Mesodermal cell (in vitro differentiated cells): ENCODE data around the gene CASP10.
"Not testable (repeated sequence)": the region's sequence is repeated elsewhere in the genome, so short reads cannot be mapped to it uniquely, and the experiment has no call there.

Experiments used
- H3K27ac ChIP-seq: 2 replicates; pipeline ENCODE4 v1.7.0; 2013; ENCODE audit warnings: mild to moderate bottlenecking, low read depth, low read length, moderate library complexity; ENCODE audit not compliant: severe bottlenecking
- H3K36me3 ChIP-seq: 2 replicates; pipeline ENCODE4 v1.7.1; 2013; ENCODE audit warnings: mild to moderate bottlenecking, low read length, moderate library complexity; ENCODE audit not compliant: control insufficient read depth, insufficient read depth
- H3K4me1 ChIP-seq: one replicate; pipeline ENCODE4 v1.7.1; 2013; ENCODE audit warnings: mild to moderate bottlenecking, low read length; ENCODE audit not compliant: insufficient read depth, control insufficient read depth, poor library complexity, severe bottlenecking
- H3K4me3 ChIP-seq: 2 replicates; pipeline ENCODE4 v1.7.0; 2013; ENCODE audit warnings: low read length, control low read depth, mild to moderate bottlenecking; ENCODE audit not compliant: insufficient read depth, poor library complexity, severe bottlenecking; ENCODE audit errors: extremely low read depth
- H3K9me3 ChIP-seq: 2 replicates; pipeline ENCODE4 v1.7.1; 2013; ENCODE audit warnings: mild to moderate bottlenecking, low read length, moderate library complexity; ENCODE audit not compliant: control insufficient read depth
- WGBS, 2 experiments: methylation state at CpG; one replicate each; pipeline ENCODE4 v1.1.5; 2013; ENCODE audit warnings: missing lambda C conversion rate in 2 of 2; ENCODE audit not compliant: insufficient coverage in 2 of 2; 5-methylcytosine and 5-hydroxymethylcytosine counted together

Gene CASP10

GRCh38 chr2:201233812-201234662 lies 51.1 kb downstream of the CASP10 start:
- H3K4me3 ChIP-seq = no peak overlapping the region
- 94 to 95% methylated on average over 16 to 17 of the region's 21 CpGs for WGBS, 2 experiments
- no peak overlapping the region for H3K27ac ChIP-seq
- no peaks in the 10 kb centered on the region for H3K9me3 ChIP-seq
- no peaks in the 10 kb centered on the region for H3K36me3 ChIP-seq
- no peaks in the 10 kb centered on the region for H3K4me1 ChIP-seq

DNA sequence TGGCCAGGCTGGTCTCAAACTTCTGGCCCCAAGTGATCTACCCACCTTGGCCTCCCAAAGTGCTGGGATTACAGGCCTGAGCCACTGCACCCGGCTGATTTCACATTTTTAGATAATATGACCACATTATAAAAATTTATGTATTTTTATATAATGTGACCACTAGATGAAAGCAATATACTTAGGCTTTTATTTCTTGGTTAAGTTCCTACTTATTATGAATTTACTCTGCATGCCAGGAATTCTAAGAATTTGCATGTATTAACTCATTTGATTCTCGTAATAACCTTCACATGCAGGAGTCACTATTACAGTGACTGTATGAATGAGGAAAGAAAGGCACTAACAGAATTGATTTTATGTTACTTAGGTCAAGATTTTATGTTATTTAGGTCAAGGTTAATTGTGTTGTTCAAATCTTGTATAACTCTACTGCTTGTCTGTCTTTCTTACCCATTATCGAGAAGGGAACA lies 51.8 kb downstream of the CASP10 start:
- H3K27ac ChIP-seq = no peak overlapping the region
- H3K9me3 ChIP-seq = no peaks in the 10 kb centered on the region
- H3K4me3 ChIP-seq = no peak overlapping the region
- no peaks in the 10 kb centered on the region for H3K4me1 ChIP-seq
- no peaks in the 10 kb centered on the region for H3K36me3 ChIP-seq
- 100% methylated on average over 1 of the region's 3 CpGs; no CpG with 5 or more reads in 1 of the 2 experiments for WGBS, 2 experiments

DNA sequence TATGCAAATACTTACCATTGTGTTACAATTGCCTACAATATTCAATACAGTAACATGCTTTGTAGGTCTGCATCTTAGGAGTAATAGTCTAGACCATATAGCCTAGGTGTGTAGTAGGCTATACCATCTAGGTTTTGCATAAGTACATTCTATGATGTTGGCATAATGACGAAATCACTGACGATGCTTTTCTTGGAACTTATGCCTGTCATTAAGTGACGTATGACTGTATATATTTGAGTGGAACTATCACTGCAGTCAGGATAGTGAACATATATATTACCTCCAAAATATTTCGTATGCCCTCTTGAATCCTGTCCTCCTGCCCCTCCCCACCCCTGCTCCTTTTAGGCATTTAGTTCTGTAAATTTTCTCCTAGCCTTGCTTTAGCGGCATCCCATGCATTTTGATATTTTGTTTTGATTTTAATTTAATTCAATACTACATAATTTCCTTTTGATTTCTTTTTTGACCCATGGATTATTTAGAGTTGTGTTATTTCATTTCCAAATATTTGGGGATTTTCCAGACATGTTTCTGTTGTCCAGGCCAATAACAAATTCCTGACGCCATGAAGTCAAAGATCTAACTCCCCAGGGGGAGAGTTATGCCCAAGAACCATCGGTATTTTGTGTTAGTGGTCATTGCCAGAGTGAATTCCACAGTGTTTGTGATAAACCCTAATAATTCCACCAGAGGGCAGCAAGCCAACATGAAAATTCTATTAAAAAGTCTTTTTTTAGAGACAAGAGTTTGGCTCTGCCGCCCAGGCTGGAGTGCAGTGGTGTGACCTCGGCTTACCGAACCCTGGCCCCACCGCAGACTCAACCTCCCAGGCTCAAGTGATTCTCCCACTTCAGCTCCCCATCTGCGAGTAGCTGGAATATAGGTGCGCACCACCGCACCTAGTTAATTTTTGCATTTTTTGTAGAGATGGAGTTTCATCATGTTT lies 53.2 kb downstream of the CASP10 start:
- Histone ChIP-seq H3K36me3 (no peaks in the 10 kb centered on the region), H3K27ac (no peak overlapping the region), H3K4me1 (no peaks in the 10 kb centered on the region), H3K4me3 (no peak overlapping the region), H3K9me3 (no peaks in the 10 kb centered on the region)
- 32 to 78% methylated on average over 5 to 7 of the region's 14 CpGs for WGBS, 2 experiments

- Histone ChIP-seq H3K27ac (no peak overlapping the region), H3K36me3 (no peaks in the 10 kb centered on the region), H3K9me3 (no peaks in the 10 kb centered on the region), H3K4me1 (no peaks in the 10 kb centered on the region), H3K4me3 (no peak overlapping the region)
- WGBS, 2 experiments = 90 to 96% methylated on average over 3 to 5 of the region's 7 CpGs
Measured at GRCh38 chr2:201237486-201238123, 54.7 kb downstream of the CASP10 start.

GRCh38 chr2:201239167-201239935 lies 56.4 kb downstream of the CASP10 start:
- not testable (repeated sequence) for H3K4me1 ChIP-seq, H3K36me3 ChIP-seq, H3K27ac ChIP-seq, H3K4me3 ChIP-seq, H3K9me3 ChIP-seq
- WGBS, 2 experiments = 92 to 97% methylated on average over 5 to 11 of the region's 21 CpGs

- no peak overlapping the region for H3K27ac ChIP-seq
- H3K9me3 ChIP-seq = no peaks in the 10 kb centered on the region
- no peak overlapping the region for H3K4me3 ChIP-seq
- no peaks in the 10 kb centered on the region for H3K36me3 ChIP-seq
- no peaks in the 10 kb centered on the region for H3K4me1 ChIP-seq
Measured at GRCh38 chr2:201242571-201243277, 59.8 kb downstream of the CASP10 start.

DNA sequence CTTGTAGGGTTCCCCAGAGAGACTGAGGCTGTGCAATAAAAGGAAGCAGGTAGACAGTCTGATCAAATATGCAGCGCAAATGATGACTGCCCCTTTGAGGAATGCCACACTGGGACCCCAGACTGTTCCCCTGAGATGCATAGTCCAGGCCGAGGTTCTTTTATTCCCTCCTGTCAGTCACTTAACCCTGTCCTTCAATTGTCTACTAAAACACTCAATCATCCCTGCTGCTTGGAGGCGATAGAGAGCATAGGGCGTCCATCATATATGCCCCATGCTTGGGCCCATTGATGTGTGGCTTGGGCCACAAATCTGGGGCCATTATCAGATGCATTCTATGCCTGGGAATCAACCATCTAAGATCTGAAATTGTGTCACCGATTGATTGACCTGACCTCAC lies 61.9 kb downstream of the CASP10 start:
- WGBS, 2 experiments = 91 to 93% methylated on average over 4 to 5 of the region's 5 CpGs
- Histone ChIP-seq H3K36me3 (no peaks in the 10 kb centered on the region), H3K27ac (no peak overlapping the region), H3K4me3 (no peak overlapping the region), H3K4me1 (no peaks in the 10 kb centered on the region), H3K9me3 (no peaks in the 10 kb centered on the region)

GRCh38 chr2:201246280-201246679 lies 63.3 kb downstream of the CASP10 start:
- Histone ChIP-seq H3K4me3 (no peak overlapping the region), H3K9me3 (no peaks in the 10 kb centered on the region), H3K4me1 (no peaks in the 10 kb centered on the region), H3K36me3 (no peaks in the 10 kb centered on the region), H3K27ac (no peak overlapping the region)
- WGBS, 2 experiments = 67 to 100% methylated on average over 1 of the region's 4 CpGs

GRCh38 chr2:201248288-201248844 lies 65.4 kb downstream of the CASP10 start:
- Histone ChIP-seq H3K27ac (no peak overlapping the region), H3K36me3 (no peaks in the 10 kb centered on the region)
- 93 to 94% methylated on average over 6 of the region's 6 CpGs for WGBS, 2 experiments

More at GRCh38 chr2:201248288-201248844, 65.4 kb downstream of the CASP10 start:
- Histone ChIP-seq H3K4me3 (no peak overlapping the region), H3K9me3 (no peaks in the 10 kb centered on the region), H3K4me1 (no peaks in the 10 kb centered on the region)
